WTC11 (cell line): ENCODE measurements around the gene RAB3IL1. TPM values are rescaled to one million over a fixed set of nuclear protein-coding genes. Genes with fewer than 3 reads are reported as not detected.

Experiments
- ATAC-seq: fragments of 200-7000 bp; cut with Tn5 transposase; 2 replicates; pipeline ENCODE4 v1.10.0; 2021; ENCODE audit warnings: mild to moderate bottlenecking, moderate library complexity
- CTCF ChIA-PET: fragments of 300-600 bp; sonication (Branson Sonifier 250); formaldehyde crosslinking; loops from one replicate; lab custom pipeline; 2021; ENCODE audit warnings: antibody characterized with exemption; lab: Charles Lee
- POLR2A ChIA-PET: fragments of 350-600 bp; sonication (Branson Sonifier 250); formaldehyde crosslinking; loops from one replicate; lab custom pipeline; 2021; ENCODE audit warnings: antibody characterized with exemption; lab: Charles Lee
- DNase-seq: peaks from one replicate; pipeline ENCODE4 v3.0.0; 2021; ENCODE audit warnings: low spot score
- H3K27ac Mint-ChIP-seq: 2 replicates; pipeline ENCODE4 v1.8.0; 2021; ENCODE audit warnings: mixed read lengths
- H3K27me3 Mint-ChIP-seq: 2 replicates; pipeline ENCODE4 v1.8.0; 2021; ENCODE audit warnings: low read depth, mild to moderate bottlenecking, moderate library complexity, mixed read lengths
- H3K36me3 Mint-ChIP-seq: 2 replicates; pipeline ENCODE4 v1.8.0; 2021; ENCODE audit warnings: mixed read lengths
- H3K4me1 Mint-ChIP-seq: 2 replicates; pipeline ENCODE4 v1.8.0; 2022; ENCODE audit warnings: mixed read lengths
- H3K4me3 Mint-ChIP-seq: 2 replicates; pipeline ENCODE4 v1.8.0; 2021; ENCODE audit warnings: mild to moderate bottlenecking, moderate library complexity, mixed read lengths
- H3K9me3 Mint-ChIP-seq: 2 replicates; pipeline ENCODE4 v1.8.0; 2021; ENCODE audit warnings: mixed read lengths
- FOXJ3 ChIP-seq: sonication (generic); formaldehyde crosslinking; IDR thresholded peaks from 2 replicates; pipeline ENCODE4 v1.9.0; 2021; ENCODE audit warnings: missing genetic modification reagents, mild to moderate bottlenecking, borderline replicate concordance
- JUN ChIP-seq: sonication (generic); formaldehyde crosslinking; IDR thresholded peaks from 2 replicates; pipeline ENCODE4 v1.8.0; 2023; ENCODE audit warnings: mild to moderate bottlenecking, missing genetic modification reagents
- KAT7 ChIP-seq: sonication (generic); formaldehyde crosslinking; IDR thresholded peaks from 2 replicates; pipeline ENCODE4 v1.8.1; 2023; ENCODE audit warnings: missing genetic modification reagents, mild to moderate bottlenecking, borderline replicate concordance
- MYBL2 ChIP-seq: sonication (generic); formaldehyde crosslinking; IDR thresholded peaks from 2 replicates; pipeline ENCODE4 v1.8.1; 2023; ENCODE audit warnings: mild to moderate bottlenecking, moderate library complexity, missing genetic modification reagents
- NFATC4 ChIP-seq: fragments of 250-450 bp; sonication (Bioruptor Pico); IDR thresholded peaks from 2 replicates; pipeline ENCODE4 v1.9.0; 2021; ENCODE audit warnings: mild to moderate bottlenecking
- NFE2L1 ChIP-seq: sonication (generic); formaldehyde crosslinking; IDR thresholded peaks from 2 replicates; pipeline ENCODE4 v1.8.1; 2023; ENCODE audit warnings: missing genetic modification reagents
- NR3C1 ChIP-seq: sonication (generic); formaldehyde crosslinking; conservative IDR thresholded peaks from 2 replicates; pipeline ENCODE4 v1.8.1; 2023; ENCODE audit warnings: low read depth, mild to moderate bottlenecking, missing genetic modification reagents
- PRRX2 ChIP-seq: fragments of 250-450 bp; sonication (Bioruptor Pico); IDR thresholded peaks from 2 replicates; pipeline ENCODE4 v1.8.0; 2021; ENCODE audit warnings: mild to moderate bottlenecking
- RORB ChIP-seq: fragments of 250-450 bp; sonication (Bioruptor Pico); IDR thresholded peaks from 2 replicates; pipeline ENCODE4 v1.9.0; 2021; ENCODE audit warnings: mild to moderate bottlenecking
- TP53 ChIP-seq: sonication (generic); formaldehyde crosslinking; IDR thresholded peaks from 2 replicates; pipeline ENCODE4 v1.8.1; 2023; ENCODE audit warnings: mild to moderate bottlenecking, missing genetic modification reagents
- ZBTB21 ChIP-seq: sonication (generic); formaldehyde crosslinking; IDR thresholded peaks from 2 replicates; pipeline ENCODE4 v1.8.1; 2023; ENCODE audit warnings: mild to moderate bottlenecking, missing genetic modification reagents, borderline replicate concordance
- ZNF263 ChIP-seq: sonication (generic); formaldehyde crosslinking; IDR thresholded peaks from 2 replicates; pipeline ENCODE4 v1.8.1; 2022; ENCODE audit warnings: low read depth, mild to moderate bottlenecking, moderate library complexity, missing genetic modification reagents
- ZNF671 ChIP-seq: fragments of 250-450 bp; sonication (Bioruptor Pico); IDR thresholded peaks from 2 replicates; pipeline ENCODE4 v1.8.0; 2021; ENCODE audit warnings: mild to moderate bottlenecking
- total RNA-seq: library from RNA; stranded (reverse); gene quantifications from 3 replicates; pipeline ENCODE4 v1.2.3, GENCODE V29; 2021
- TF ChIP-seq, protein P1 (sequence below): sonication (generic); formaldehyde crosslinking; IDR thresholded peaks from 2 replicates; pipeline ENCODE4 v1.8.1; 2023; ENCODE audit warnings: mild to moderate bottlenecking, missing genetic modification reagents
- TF ChIP-seq, protein P2 (sequence below): fragments of 200-600 bp; IDR thresholded peaks from 2 replicates; pipeline ENCODE4 v1.8.0; 2022; ENCODE audit warnings: antibody characterized with exemption
- TF ChIP-seq, protein P3 (sequence below): sonication (generic); formaldehyde crosslinking; IDR thresholded peaks from 2 replicates; pipeline ENCODE4 v1.8.0; 2022; ENCODE audit warnings: mild to moderate bottlenecking, missing genetic modification reagents
- TF ChIP-seq, protein P4 (sequence below): sonication (generic); formaldehyde crosslinking; IDR thresholded peaks from 2 replicates; pipeline ENCODE4 v1.8.0; 2022; ENCODE audit warnings: mild to moderate bottlenecking, missing genetic modification reagents
- TF ChIP-seq, protein P5 (sequence below): sonication (generic); formaldehyde crosslinking; conservative IDR thresholded peaks from 2 replicates; pipeline ENCODE4 v1.8.1; 2022; ENCODE audit warnings: mild to moderate bottlenecking, missing genetic modification reagents
- TF ChIP-seq, protein P6 (sequence below): fragments of 250-450 bp; sonication (Bioruptor Pico); IDR thresholded peaks from 2 replicates; pipeline ENCODE4 v1.8.0; 2021; ENCODE audit warnings: mild to moderate bottlenecking

Gene RAB3IL1
- total RNA-seq, 1 experiment from 2014 or later, result 7.2 TPM

DNA sequence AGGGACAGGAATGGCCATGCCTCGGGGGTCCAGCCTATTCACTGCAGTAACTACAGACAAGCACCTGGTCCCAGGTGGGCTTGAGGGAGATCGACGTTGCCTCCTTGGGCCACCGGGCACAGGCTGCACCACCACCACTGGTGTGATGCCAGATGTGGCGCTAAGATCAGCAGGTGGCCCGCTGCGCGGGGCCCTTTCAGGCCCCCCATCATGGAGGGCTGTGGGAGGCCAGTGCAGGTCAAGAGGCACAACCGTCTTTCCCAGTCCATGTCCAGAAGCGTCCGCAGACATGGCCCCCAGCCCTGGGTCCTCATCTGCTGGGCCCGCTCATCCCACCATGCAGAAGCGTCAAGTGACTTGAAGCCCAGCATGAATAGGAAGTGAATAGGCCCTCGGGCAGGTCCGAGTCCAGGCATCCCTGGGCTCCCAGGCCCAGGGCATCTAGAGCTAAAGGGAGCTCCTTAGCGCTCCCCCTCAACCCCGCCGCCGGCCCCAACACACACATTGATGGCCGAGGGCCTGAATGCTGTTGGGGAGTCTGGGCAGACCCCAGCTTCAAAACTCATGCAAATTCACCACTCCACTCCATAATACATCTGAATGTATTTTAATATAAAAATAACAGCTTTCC is 44.3 kb downstream of the RAB3IL1 start:
- Mint-ChIP-seq H3K27ac (no peak overlapping the region), H3K4me1 (peaks cover 18% of the 10 kb centered on the region), H3K9me3 (no peaks in the 10 kb centered on the region), H3K27me3 (peaks cover 9% of the 10 kb centered on the region), H3K36me3 (no peaks in the 10 kb centered on the region), H3K4me3 (no peak overlapping the region)
- TF ChIP-seq MYBL2 (CRISPR knock-in tag), result no peak
- no peak for TF ChIP-seq KAT7 (CRISPR knock-in tag)
- TF ChIP-seq ZNF263 (CRISPR knock-in tag), result no peak
- TF ChIP-seq TP53 (CRISPR knock-in tag), result no peak
- TF ChIP-seq JUN (CRISPR knock-in tag), result no peak
- no peak for TF ChIP-seq FOXJ3 (CRISPR knock-in tag)
- TF ChIP-seq RORB (CRISPR knock-in tag), result no peak
- TF ChIP-seq, protein P1, sequence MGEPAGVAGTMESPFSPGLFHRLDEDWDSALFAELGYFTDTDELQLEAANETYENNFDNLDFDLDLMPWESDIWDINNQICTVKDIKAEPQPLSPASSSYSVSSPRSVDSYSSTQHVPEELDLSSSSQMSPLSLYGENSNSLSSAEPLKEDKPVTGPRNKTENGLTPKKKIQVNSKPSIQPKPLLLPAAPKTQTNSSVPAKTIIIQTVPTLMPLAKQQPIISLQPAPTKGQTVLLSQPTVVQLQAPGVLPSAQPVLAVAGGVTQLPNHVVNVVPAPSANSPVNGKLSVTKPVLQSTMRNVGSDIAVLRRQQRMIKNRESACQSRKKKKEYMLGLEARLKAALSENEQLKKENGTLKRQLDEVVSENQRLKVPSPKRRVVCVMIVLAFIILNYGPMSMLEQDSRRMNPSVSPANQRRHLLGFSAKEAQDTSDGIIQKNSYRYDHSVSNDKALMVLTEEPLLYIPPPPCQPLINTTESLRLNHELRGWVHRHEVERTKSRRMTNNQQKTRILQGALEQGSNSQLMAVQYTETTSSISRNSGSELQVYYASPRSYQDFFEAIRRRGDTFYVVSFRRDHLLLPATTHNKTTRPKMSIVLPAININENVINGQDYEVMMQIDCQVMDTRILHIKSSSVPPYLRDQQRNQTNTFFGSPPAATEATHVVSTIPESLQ (CRISPR knock-in tag), result no peak
- no peak for TF ChIP-seq NFATC4 (CRISPR knock-in tag)
- TF ChIP-seq NR3C1 (CRISPR knock-in tag), result no peak
- TF ChIP-seq, protein P2, sequence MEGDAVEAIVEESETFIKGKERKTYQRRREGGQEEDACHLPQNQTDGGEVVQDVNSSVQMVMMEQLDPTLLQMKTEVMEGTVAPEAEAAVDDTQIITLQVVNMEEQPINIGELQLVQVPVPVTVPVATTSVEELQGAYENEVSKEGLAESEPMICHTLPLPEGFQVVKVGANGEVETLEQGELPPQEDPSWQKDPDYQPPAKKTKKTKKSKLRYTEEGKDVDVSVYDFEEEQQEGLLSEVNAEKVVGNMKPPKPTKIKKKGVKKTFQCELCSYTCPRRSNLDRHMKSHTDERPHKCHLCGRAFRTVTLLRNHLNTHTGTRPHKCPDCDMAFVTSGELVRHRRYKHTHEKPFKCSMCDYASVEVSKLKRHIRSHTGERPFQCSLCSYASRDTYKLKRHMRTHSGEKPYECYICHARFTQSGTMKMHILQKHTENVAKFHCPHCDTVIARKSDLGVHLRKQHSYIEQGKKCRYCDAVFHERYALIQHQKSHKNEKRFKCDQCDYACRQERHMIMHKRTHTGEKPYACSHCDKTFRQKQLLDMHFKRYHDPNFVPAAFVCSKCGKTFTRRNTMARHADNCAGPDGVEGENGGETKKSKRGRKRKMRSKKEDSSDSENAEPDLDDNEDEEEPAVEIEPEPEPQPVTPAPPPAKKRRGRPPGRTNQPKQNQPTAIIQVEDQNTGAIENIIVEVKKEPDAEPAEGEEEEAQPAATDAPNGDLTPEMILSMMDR, result no peak
- TF ChIP-seq, protein P3, sequence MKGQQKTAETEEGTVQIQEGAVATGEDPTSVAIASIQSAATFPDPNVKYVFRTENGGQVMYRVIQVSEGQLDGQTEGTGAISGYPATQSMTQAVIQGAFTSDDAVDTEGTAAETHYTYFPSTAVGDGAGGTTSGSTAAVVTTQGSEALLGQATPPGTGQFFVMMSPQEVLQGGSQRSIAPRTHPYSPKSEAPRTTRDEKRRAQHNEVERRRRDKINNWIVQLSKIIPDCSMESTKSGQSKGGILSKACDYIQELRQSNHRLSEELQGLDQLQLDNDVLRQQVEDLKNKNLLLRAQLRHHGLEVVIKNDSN (CRISPR knock-in tag), result no peak
- TF ChIP-seq, protein P4, sequence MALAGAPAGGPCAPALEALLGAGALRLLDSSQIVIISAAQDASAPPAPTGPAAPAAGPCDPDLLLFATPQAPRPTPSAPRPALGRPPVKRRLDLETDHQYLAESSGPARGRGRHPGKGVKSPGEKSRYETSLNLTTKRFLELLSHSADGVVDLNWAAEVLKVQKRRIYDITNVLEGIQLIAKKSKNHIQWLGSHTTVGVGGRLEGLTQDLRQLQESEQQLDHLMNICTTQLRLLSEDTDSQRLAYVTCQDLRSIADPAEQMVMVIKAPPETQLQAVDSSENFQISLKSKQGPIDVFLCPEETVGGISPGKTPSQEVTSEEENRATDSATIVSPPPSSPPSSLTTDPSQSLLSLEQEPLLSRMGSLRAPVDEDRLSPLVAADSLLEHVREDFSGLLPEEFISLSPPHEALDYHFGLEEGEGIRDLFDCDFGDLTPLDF (CRISPR knock-in tag), result no peak
- no peak for TF ChIP-seq ZNF671 (CRISPR knock-in tag)
- TF ChIP-seq PRRX2 (CRISPR knock-in tag), result no peak
- TF ChIP-seq ZBTB21 (CRISPR knock-in tag), result no peak
- TF ChIP-seq, protein P5, sequence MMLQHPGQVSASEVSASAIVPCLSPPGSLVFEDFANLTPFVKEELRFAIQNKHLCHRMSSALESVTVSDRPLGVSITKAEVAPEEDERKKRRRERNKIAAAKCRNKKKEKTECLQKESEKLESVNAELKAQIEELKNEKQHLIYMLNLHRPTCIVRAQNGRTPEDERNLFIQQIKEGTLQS (CRISPR knock-in tag), result no peak
- TF ChIP-seq, protein P6, sequence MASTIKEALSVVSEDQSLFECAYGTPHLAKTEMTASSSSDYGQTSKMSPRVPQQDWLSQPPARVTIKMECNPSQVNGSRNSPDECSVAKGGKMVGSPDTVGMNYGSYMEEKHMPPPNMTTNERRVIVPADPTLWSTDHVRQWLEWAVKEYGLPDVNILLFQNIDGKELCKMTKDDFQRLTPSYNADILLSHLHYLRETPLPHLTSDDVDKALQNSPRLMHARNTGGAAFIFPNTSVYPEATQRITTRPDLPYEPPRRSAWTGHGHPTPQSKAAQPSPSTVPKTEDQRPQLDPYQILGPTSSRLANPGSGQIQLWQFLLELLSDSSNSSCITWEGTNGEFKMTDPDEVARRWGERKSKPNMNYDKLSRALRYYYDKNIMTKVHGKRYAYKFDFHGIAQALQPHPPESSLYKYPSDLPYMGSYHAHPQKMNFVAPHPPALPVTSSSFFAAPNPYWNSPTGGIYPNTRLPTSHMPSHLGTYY (CRISPR knock-in tag), result no peak
- TF ChIP-seq NFE2L1, result no peak
- DNase-seq (no peak), ATAC-seq (no peak)
- ChIA-PET POLR2A (interaction anchor here (0.8 to 1.1 kb wide), 2 partner anchors 18 to 74 kb away, joined by 4 read pairs; partner anchors contain the start of gene FADS3), CTCF (interaction anchor here (0.9 to 8.1 kb wide), 5 partner anchors 26 to 235 kb away, joined by 4 to 118 read pairs (median 64); no protein-coding TSS in a partner anchor)
